HG03196 (cell line): Measurements from ENCODE around the gene DIAPH1.
A peak's percentile ranks its signal among the peaks of the same experiment; 100 is the strongest.

ENCODE experiments used
- ATAC-seq: cut with Tn5 transposase; IDR thresholded peaks from one replicate; pipeline ENCODE4 v1.9.1; 2021; ENCODE audit not compliant: unreplicated experiment

DIAPH1 gene

GRCh38 chr5:141485321-141486055, 133.3 kb downstream of the DIAPH1 start:
- ATAC-seq, result no peak

GRCh38 chr5:141484641-141485311, 134.0 kb downstream of the DIAPH1 start, which contains the start of gene PCDHGC4:
PCDHGC4 (plus strand) TSS chr5:141485030; CDS start chr5:141485174, 144 bp downstream.
- no peak for ATAC-seq

GRCh38 chr5:141484310-141484640, 134.5 kb downstream of the DIAPH1 start:
- ATAC-seq, result no peak

GRCh38 chr5:141483902-141484301, 134.9 kb downstream of the DIAPH1 start:
- ATAC-seq, result no peak

DNA sequence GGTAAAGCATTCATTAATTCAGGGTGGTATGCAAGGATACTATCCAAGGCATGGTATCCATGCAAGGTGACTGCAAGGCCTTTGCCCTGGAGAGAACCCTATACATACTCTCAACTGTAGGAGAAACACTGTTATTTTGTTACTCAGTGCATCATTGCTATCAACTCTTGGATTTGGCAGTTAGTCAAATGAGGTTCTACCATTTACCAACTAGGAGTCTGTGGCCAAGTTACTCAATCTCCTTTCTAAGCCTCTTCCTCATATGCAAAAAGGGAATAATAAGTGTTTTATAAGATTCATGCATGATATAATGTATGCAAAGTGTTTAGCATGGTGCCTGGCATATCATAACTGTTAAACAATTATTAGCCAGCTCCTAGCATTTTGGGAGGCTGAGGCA, 139.0 kb downstream of the DIAPH1 start:
- no peak for ATAC-seq

DNA sequence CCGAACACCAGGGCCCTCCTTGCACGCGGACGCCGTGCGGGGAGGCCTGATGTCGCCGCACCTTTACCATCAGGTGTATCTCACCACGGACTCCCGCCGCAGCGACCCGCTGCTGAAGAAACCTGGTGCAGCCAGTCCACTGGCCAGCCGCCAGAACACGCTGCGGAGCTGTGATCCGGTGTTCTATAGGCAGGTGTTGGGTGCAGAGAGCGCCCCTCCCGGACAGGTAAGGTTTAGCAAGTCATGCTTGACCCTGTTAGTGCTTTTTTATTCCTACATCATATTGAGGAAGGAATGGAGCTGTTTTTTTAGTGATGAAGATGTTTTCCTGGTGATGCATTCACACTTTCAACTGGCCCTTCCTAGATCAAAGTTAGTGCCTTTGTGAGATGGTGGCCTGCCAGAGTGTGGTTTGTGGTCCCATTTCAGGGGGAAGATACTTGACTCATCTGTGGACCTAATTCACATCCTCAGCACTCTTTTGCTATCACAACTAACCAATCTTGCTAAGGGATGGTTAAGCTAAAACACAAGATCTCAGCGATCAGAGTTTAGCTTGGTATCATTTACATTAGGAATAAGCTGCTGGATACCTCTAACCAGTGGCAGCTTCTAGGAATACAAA, 140.4 kb downstream of the DIAPH1 start:
- no peak for ATAC-seq

DNA sequence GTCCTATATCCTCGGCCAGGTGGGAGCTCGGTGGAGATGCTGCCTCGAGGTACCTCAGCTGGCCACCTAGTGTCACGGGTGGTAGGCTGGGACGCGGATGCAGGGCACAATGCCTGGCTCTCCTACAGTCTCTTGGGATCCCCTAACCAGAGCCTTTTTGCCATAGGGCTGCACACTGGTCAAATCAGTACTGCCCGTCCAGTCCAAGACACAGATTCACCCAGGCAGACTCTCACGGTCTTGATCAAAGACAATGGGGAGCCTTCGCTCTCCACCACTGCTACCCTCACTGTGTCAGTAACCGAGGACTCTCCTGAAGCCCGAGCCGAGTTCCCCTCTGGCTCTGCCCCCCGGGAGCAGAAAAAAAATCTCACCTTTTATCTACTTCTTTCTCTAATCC, 141.0 kb downstream of the DIAPH1 start:
- no peak for ATAC-seq

DNA sequence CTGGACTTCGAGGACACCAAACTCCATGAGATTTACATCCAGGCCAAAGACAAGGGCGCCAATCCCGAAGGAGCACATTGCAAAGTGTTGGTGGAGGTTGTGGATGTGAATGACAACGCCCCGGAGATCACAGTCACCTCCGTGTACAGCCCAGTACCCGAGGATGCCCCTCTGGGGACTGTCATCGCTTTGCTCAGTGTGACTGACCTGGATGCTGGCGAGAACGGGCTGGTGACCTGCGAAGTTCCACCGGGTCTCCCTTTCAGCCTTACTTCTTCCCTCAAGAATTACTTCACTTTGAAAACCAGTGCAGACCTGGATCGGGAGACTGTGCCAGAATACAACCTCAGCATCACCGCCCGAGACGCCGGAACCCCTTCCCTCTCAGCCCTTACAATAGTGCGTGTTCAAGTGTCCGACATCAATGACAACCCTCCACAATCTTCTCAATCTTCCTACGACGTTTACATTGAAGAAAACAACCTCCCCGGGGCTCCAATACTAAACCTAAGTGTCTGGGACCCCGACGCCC, 141.7 kb downstream of the DIAPH1 start:
- no peak for ATAC-seq

- peak; percentile 20 for ATAC-seq
Measured at GRCh38 chr5:141476132-141476911, 142.5 kb downstream of the DIAPH1 start.

DNA sequence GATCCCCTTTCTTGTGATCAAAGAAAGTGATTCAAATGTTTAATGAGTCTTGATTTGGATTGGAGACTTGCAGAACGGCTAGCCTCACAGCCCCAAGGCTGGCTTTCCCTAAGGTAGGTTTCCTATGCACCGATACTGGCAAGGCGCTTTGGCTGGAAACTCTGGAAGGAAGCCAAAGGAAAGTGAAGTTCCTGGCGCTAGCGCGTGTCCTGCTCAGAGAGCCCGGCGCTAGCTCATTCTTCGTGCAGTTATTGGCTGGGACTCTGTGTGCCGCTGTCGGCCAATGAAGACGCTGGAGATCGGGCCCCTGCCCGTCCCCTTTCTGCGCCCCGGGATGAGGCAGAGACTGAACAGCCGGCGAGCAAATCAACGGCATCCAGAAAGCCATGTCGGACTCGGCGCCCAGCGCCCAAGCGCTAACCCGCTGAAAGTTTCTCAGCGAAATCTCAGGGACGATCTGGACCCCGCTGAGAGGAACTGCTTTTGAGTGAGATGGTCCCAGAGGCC, 143.1 kb downstream of the DIAPH1 start, which contains the start of gene PCDHGC3:
TSS of gene PCDHGC3 (plus strand) at position 342 of the 507 bp plus-strand sequence. CDS start at position 493, 151 bp downstream.
- peak; percentile 99 for ATAC-seq

- no peak for ATAC-seq
Measured at GRCh38 chr5:141465351-141465750, 153.4 kb downstream of the DIAPH1 start.
